ENCODE data around the gene TCEA2.

TCEA2 gene

DNA sequence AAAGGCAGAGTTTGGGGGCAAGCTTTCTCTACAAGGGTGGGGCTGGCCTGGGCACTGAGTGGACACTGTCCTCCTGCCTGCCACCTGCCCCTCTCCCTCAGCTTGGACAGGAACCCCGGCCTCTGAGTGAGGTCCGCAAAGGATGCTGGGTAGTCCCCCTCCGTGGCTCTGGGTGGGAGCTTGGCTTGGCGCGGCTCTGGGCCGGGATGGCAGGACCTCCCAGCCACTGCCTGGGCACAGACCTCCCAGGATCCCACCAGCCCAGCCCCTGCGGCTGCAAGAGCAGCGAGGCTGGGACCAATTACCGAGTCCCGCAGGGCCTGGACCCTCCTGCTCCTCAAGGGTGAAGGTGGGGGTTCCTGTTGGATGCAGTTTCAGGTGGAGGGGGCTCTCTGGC, 10.7 kb upstream of the TCEA2 start:
- H3K9ac ChIP-seq (ENCODE audit: low read length): no peak overlapping the region

DNA sequence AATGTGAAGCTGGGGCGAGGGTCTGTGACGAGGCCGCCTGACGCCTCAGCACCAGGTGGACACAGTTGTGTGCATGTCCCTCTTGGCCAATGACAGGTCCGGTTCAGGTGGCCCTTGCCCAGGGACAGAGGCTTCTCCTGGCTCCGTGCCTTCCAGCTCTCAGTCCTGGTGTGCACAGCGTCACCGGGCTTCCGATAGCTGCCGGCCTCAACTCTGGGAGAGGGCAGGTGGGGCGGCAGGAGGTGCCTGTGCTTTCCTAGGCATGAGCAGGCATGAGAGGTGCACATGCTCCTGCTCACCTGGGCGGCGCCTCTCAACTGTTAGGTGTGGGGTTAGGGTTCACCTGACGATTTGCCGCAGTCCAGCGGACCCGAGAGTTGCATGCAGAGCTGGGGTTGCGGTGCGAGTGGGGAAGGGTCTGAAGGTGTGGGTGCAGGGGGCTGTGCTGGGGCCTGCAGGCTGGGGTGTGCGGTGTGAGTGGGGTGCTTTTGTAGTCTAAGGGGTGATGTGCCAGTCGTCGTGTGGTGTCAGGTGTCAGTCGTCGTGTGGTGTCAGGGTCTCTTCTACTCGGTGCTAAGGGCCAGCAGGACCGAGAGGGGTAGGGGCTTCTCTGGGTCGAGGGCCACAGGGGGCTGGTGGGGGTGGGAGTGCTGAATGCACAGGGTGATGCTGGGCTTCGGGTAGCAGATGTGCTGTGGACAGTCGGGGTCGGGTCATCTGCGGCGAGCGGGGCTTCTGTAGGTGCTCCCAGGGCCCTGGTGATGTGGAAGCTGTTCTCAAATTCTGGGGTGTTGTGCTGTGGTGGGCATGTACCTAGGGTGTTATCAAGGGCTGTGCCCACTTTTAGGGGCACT, 9.8 kb upstream of the TCEA2 start:
- H3K4me3 ChIP-seq (ENCODE audit: low read depth in 1 of 2, low read length in 2 of 2): no peak overlapping the region
- no peaks in the 10 kb centered on the region for H3K36me3 ChIP-seq (ENCODE audit: insufficient read depth, low read length)
- no peaks in the 10 kb centered on the region for H3K9me3 ChIP-seq (ENCODE audit: low read length)
- no peak overlapping the region for H3K27ac ChIP-seq (ENCODE audit: low read depth, low read length)
- no peaks in the 10 kb centered on the region for H3K4me1 ChIP-seq (ENCODE audit: insufficient read depth, low read length)
- H3K27me3 ChIP-seq (ENCODE audit: control insufficient read depth in 1 of 2, insufficient read depth in 2 of 2, low read length in 2 of 2): peaks cover 12 to 68% of the 10 kb centered on the region in 2 donors
- no peak overlapping the region for H3K9ac ChIP-seq (ENCODE audit: low read length)

More for the DNA sequence above, 10.7 kb upstream of the TCEA2 start:
- Histone ChIP-seq H3K9me3 (ENCODE audit: low read length) (no peaks in the 10 kb centered on the region), H3K27me3 (ENCODE audit: control insufficient read depth in 1 of 2, insufficient read depth in 2 of 2, low read length in 2 of 2) (peaks cover 13 to 69% of the 10 kb centered on the region in 2 donors), H3K4me3 (ENCODE audit: low read depth in 1 of 2, low read length in 2 of 2) (no peak overlapping the region), H3K4me1 (ENCODE audit: insufficient read depth, low read length) (no peaks in the 10 kb centered on the region), H3K36me3 (ENCODE audit: insufficient read depth, low read length) (no peaks in the 10 kb centered on the region), H3K27ac (ENCODE audit: low read depth, low read length) (no peak overlapping the region)

DNA sequence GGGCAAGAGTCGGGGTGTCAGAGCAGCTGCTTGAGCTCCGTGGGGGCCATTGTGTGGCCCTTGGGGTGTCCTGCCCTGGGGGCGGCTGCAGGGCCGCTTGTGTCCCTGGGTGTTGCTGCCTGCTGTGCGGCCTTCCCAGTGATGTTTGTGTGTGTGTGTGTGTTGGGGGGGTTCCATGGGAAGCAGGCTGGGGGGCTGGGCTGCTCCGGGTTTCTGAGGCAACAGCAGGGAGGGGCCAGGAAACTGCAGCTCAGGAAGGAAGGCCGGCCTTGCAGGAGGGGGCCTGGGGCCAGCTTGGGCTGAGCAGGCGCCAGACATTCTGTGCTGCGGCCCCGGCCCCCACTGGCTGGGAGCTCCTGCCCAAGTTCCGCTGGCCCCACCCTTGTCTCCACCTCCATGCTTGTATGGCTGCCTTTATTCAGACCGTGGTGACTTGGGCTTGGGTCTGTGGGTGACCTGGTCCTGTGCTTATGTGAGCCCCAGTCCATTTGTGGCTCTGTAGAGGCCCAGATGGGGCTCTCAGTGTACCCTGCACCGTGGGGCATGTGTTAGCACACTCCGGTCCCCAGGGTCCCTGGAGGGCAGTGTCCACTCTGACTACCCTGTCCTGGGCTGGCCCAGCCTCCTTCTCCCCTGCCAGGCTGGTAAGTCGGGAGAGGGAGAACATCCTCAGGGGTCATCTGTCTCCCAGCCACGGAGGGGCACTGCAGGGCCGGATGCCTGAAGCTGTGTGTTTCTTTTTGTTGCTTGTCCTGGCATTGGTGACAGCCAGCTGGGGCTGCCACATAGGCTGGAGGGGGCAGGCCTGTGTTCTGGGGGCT, 8.9 kb upstream of the TCEA2 start:
- Histone ChIP-seq H3K9me3 (ENCODE audit: low read length) (no peaks in the 10 kb centered on the region), H3K9ac (ENCODE audit: low read length) (no peak overlapping the region), H3K4me3 (ENCODE audit: low read depth in 1 of 2, low read length in 2 of 2) (no peak overlapping the region), H3K36me3 (ENCODE audit: insufficient read depth, low read length) (no peaks in the 10 kb centered on the region), H3K27ac (ENCODE audit: low read depth, low read length) (no peak overlapping the region), H3K4me1 (ENCODE audit: insufficient read depth, low read length) (no peaks in the 10 kb centered on the region), H3K27me3 (ENCODE audit: control insufficient read depth in 1 of 2, insufficient read depth in 2 of 2, low read length in 2 of 2) (peaks cover 12 to 69% of the 10 kb centered on the region in 2 donors)

DNA sequence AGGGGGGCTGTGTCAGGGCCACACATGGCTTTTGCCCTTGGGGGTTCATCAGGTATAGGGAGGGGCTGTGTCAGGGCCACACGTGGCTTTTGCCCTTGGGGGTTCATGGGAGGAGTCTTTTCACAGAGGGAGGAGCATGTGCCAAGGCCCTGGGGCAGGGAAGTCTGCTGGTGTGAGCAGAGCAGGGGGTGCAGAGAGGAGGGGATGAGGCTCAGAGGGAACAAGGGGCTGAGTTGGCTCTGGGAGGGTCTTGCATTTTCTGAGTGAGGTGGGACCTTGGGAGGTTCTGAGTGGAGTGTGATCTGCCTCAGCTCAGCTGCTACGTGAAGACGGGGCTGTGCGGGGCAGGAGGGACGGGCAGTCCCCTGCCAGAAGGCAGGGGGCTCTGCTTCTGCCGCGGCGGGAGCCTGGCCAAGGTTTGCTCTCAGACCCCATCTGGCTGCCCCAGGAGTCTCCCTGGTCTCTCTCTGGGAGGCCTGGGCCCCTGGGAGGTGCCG, 7.6 kb upstream of the TCEA2 start:
- Histone ChIP-seq H3K4me3 (ENCODE audit: low read depth in 1 of 2, low read length in 2 of 2) (no peak overlapping the region), H3K27me3 (ENCODE audit: control insufficient read depth in 1 of 2, insufficient read depth in 2 of 2, low read length in 2 of 2) (peaks cover 4 to 60% of the 10 kb centered on the region in 2 donors), H3K9ac (ENCODE audit: low read length) (no peak overlapping the region), H3K9me3 (ENCODE audit: low read length) (no peaks in the 10 kb centered on the region), H3K4me1 (ENCODE audit: insufficient read depth, low read length) (no peaks in the 10 kb centered on the region), H3K27ac (ENCODE audit: low read depth, low read length) (no peak overlapping the region), H3K36me3 (ENCODE audit: insufficient read depth, low read length) (no peaks in the 10 kb centered on the region)

DNA sequence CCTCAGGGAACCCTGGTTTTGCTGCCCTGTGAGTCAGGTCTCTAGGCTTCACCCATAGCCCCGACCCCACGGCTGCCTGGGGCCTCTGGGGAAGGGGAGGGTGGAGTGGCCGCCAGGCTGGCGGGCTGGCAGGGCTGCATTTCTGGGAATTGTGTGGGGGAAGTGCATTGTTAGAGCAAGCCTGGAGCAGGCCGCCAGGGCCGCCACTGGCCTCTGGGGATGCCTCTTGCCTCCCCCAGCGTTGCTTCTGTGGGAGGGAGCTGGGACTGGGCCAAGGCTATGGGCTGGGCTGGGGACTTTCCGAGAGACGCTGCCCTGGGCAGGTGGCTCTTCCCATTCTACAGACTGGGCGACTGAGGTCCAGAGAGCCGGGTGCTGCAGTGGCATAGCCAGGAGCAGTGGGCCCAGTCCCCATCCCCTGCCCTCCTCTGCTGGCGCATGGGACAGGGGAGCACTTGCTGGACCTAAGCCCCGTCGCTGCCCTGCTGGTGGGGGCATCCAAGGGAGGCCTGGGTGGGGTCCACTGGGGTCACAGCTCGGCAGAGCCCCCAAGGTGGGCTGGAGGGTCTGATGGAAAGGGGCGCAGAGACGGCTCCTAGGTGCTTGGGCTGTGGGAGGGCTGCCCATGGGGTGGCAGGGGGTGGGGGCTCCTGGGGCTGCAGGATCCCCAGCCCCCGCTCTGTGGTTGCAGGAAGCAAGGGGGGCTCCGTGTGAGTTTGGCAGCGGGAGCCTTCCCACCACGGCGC, 6.9 kb upstream of the TCEA2 start:
- Histone ChIP-seq H3K4me1 (ENCODE audit: insufficient read depth, low read length) (no peaks in the 10 kb centered on the region), H3K4me3 (ENCODE audit: low read depth in 1 of 2, low read length in 2 of 2) (no peak overlapping the region), H3K9me3 (ENCODE audit: low read length) (no peaks in the 10 kb centered on the region), H3K27ac (ENCODE audit: low read depth, low read length) (no peak overlapping the region), H3K36me3 (ENCODE audit: insufficient read depth, low read length) (no peaks in the 10 kb centered on the region), H3K27me3 (ENCODE audit: control insufficient read depth in 1 of 2, insufficient read depth in 2 of 2, low read length in 2 of 2) (peaks cover 0 to 54% of the 10 kb centered on the region in 2 donors), H3K9ac (ENCODE audit: low read length) (no peak overlapping the region)

DNA sequence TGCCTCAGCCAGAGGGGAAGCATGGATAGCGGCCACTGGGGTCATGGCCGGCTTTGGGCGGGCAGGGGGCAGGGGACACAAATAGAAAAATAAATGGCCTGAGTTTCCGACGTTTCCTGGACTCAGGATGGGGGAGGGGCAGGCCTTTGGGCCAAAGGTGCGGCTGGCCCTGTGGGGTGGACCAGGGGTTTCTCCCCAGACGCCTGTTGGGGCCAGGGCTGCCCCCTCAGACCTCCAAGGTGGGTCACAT, 6.4 kb upstream of the TCEA2 start:
- Histone ChIP-seq H3K4me1 (ENCODE audit: insufficient read depth, low read length) (no peaks in the 10 kb centered on the region), H3K36me3 (ENCODE audit: insufficient read depth, low read length) (no peaks in the 10 kb centered on the region), H3K27ac (ENCODE audit: low read depth, low read length) (no peak overlapping the region), H3K27me3 (ENCODE audit: control insufficient read depth in 1 of 2, insufficient read depth in 2 of 2, low read length in 2 of 2) (peaks cover 0 to 50% of the 10 kb centered on the region in 2 donors), H3K9me3 (ENCODE audit: low read length) (no peaks in the 10 kb centered on the region), H3K9ac (ENCODE audit: low read length) (no peak overlapping the region), H3K4me3 (ENCODE audit: low read depth in 1 of 2, low read length in 2 of 2) (no peak overlapping the region)

DNA sequence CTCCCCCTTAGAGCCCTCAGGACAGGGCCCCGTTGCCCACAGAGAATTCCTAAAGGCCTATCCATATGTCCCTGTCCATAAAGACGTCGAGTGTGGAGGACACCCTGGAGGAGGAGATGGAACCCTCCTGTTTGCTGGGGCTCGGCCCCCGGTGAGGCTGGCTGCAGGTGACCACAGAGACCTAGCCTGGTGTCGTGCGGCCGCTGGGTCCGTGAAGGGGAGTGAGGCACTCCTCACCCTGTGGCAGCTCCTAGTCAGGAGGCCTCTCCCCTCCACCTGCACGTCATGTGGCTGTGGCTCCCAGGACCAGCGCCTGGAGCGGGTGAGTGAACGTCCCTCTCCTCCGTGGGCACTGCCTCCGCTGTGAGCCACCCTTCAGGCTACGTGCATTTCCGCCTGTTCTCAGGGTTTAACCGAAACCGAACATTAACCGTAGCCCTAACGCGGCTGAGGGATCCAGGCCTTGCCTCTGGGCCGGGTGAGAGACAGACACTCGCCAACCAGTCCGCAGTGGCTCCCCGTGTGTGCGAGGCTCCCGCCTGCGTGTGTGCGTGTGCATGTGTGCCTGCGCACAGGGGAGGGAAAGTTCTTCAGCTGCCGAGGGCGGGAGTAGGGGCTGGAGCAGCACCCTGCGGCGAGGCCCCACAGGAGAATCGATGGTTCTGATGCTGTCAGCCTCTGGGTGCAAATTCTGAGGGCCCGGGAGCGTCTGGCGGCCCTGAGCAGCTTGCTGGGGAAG, 5.9 kb upstream of the TCEA2 start:
- no peaks in the 10 kb centered on the region for H3K9me3 ChIP-seq (ENCODE audit: low read length)
- H3K36me3 ChIP-seq (ENCODE audit: insufficient read depth, low read length): no peaks in the 10 kb centered on the region
- no peak overlapping the region for H3K4me3 ChIP-seq (ENCODE audit: low read depth in 1 of 2, low read length in 2 of 2)
- peaks cover 0 to 48% of the 10 kb centered on the region in 2 donors for H3K27me3 ChIP-seq (ENCODE audit: control insufficient read depth in 1 of 2, insufficient read depth in 2 of 2, low read length in 2 of 2)
- H3K9ac ChIP-seq (ENCODE audit: low read length): no peak overlapping the region
- peaks cover 2% of the 10 kb centered on the region for H3K4me1 ChIP-seq (ENCODE audit: insufficient read depth, low read length)
- no peak overlapping the region for H3K27ac ChIP-seq (ENCODE audit: low read depth, low read length)

DNA sequence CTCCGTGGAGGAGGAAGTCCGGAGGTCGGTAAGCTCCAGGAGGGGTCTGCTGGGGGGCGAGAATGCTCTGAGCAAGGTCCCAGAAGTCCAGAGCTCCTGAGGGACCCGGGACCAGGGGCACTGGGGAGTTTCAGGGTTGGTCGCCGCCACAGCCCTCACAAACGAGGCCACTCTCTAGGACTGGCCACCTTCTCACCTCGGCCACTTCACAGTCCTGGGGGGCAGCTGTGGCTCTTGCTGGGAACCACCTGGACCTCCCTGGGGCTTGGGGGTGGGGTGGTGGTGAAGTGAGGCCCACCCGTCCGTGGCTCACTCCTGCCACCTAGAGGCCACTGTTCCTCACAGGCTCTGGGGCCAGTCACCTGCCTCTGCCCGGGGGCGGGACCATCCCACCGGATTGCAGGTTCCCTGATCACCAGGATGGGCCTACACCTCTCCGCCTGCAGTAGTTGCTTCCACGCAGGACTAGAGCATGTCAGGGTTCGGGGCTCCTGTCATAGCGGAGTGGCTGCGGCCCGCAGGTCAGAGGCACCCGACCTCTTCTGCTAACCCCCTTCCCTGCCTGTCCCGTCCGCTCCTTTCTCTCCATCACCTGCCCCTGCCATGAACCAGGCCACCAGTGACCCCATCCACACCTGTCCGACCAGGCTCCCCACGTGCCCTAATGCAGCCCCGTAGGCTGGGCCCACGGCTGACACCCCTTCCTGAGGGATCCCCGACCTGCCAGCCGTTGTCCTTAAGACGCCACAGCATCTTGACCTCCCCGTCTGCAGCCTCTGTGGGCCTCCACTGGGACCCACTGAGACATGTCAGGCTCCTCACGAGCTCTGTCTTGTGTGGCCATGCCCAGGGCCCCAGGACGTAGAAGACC, 5.1 kb upstream of the TCEA2 start:
- H3K4me1 ChIP-seq (ENCODE audit: insufficient read depth, low read length): peaks cover 9% of the 10 kb centered on the region
- no peaks in the 10 kb centered on the region for H3K36me3 ChIP-seq (ENCODE audit: insufficient read depth, low read length)
- peaks cover 0 to 41% of the 10 kb centered on the region in 2 donors for H3K27me3 ChIP-seq (ENCODE audit: control insufficient read depth in 1 of 2, insufficient read depth in 2 of 2, low read length in 2 of 2)
- no peaks in the 10 kb centered on the region for H3K9me3 ChIP-seq (ENCODE audit: low read length)
- no peak overlapping the region for H3K9ac ChIP-seq (ENCODE audit: low read length)
- no peak overlapping the region for H3K4me3 ChIP-seq (ENCODE audit: low read depth in 1 of 2, low read length in 2 of 2)
- H3K27ac ChIP-seq (ENCODE audit: low read depth, low read length): no peak overlapping the region

DNA sequence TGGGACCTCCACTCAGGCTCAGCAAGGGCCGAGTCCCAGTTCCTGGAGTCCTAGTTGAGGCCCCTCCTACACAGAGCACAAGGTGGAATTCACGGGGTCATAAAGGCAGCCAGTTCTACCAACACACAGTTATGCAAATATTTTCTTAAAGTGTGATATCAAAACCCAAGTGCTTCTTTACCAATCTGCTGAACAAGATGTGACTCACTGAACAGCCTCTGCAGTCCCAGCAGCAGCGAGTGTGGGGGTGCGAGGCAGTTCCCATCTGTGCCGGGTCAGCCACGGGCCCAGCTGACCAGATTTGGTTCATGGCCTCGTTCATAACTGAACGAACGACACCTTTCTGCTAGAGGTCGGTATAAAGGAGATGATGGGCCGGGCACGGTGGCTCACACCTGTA, 4.5 kb upstream of the TCEA2 start:
- Histone ChIP-seq H3K4me1 (ENCODE audit: insufficient read depth, low read length) (peaks cover 9% of the 10 kb centered on the region), H3K9me3 (ENCODE audit: low read length) (no peaks in the 10 kb centered on the region), H3K4me3 (ENCODE audit: low read depth in 1 of 2, low read length in 2 of 2) (no peak overlapping the region), H3K27ac (ENCODE audit: low read depth, low read length) (no peak overlapping the region), H3K9ac (ENCODE audit: low read length) (no peak overlapping the region), H3K36me3 (ENCODE audit: insufficient read depth, low read length) (no peaks in the 10 kb centered on the region), H3K27me3 (ENCODE audit: control insufficient read depth in 1 of 2, insufficient read depth in 2 of 2, low read length in 2 of 2) (peaks cover 0 to 35% of the 10 kb centered on the region in 2 donors)

DNA sequence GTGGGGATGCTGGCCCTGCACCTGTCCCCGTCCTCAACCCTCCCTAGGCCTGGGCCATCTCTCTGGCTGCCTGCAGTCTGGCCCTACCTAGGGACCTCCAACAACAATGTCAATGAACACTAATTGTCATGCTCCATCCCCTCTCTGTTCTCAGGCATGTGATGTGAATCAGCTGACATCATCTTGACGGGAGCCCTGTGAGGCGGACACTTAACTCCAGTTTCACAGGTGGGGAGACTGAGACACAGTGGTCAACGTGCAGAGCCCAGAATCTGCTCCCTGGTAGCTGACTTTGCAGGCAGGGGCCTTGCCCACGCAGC, 762 bp upstream of the TCEA2 start:
- peaks cover 0 to 8% of the 10 kb centered on the region in 2 donors for H3K27me3 ChIP-seq (ENCODE audit: control insufficient read depth in 1 of 2, insufficient read depth in 2 of 2, low read length in 2 of 2)
- peak overlapping the region; percentile 84 for H3K27ac ChIP-seq (ENCODE audit: low read depth, low read length)
- no peaks in the 10 kb centered on the region for H3K36me3 ChIP-seq (ENCODE audit: insufficient read depth, low read length)
- peak overlapping the region; percentile 48 to 78 for H3K4me3 ChIP-seq (ENCODE audit: low read depth in 1 of 2, low read length in 2 of 2)
- peak overlapping the region; percentile 34 for H3K9ac ChIP-seq (ENCODE audit: low read length)
- H3K4me1 ChIP-seq (ENCODE audit: insufficient read depth, low read length): peaks cover 18% of the 10 kb centered on the region
- no peaks in the 10 kb centered on the region for H3K9me3 ChIP-seq (ENCODE audit: low read length)
